DMS79 treated with DMSO at 0.1 percent for 48 hours (cell line): Measurements from ENCODE around the gene PHAF1.
"Not testable (repeated sequence)": the region's sequence is repeated elsewhere in the genome, so short reads cannot be mapped to it uniquely, and the experiment has no call there.

Experiments
- DNase-seq: peaks from one replicate; lab custom pipeline; 2025; lab: John Stamatoyannopoulos, UW

Gene PHAF1

DNA sequence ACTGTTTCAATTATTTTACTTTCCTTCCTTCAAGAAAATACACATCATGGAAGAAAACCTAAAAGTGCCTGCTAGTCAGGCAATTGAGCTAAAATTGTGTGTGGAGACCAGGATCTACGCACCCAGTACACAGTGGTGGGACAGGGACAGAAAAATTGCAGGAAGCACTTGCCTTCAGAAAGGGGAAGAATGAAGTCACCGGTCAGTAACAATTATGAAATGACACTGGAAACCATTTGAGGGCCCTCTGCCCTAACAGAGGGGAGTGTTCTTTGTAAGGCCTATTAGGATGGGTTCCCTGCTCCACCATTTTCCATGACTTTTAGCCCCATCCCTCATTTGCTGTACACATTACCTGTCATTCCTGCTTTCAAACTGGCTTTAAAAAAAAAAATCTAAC lies 4.5 kb upstream of the PHAF1 start:
- DNase-seq = no peak

DNA sequence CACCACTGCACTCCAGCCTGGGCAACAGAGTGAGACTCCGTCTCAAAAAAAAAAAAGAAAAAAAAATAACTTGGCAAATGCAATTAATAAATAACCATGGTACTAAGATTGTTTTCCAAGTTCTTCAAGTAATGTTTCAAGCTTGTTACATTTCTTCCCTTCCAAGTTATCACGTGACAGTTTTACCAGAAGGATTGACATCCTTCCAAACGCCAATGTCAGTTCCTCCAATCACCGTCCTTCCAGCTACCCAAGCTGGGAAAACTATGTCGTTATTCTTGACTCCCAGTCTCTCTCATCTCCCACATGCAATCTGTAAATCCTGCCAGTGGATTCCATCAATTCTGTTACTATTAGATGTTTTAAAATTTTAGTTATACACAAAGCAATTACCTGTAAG lies 3.9 kb upstream of the PHAF1 start:
- no peak for DNase-seq

DNA sequence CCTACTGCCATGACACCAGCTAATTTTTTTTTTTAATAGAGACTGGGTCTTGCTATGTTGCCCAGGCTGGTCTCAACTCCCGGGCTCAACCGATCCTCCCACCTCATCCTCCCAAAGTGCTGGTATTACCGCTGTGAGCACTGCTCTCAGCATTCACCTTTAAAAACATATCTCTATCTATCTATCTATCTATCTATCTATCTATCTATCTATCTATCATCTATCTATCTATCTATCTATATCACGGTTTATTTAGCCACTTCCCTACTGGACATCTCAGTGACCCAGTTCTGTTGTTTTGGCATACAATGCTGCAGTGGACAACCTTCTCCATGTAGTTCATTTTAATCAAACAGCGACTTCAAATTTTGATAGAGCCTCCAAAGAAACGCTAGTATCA lies 1.3 kb upstream of the PHAF1 start:
- no peak for DNase-seq

DNA sequence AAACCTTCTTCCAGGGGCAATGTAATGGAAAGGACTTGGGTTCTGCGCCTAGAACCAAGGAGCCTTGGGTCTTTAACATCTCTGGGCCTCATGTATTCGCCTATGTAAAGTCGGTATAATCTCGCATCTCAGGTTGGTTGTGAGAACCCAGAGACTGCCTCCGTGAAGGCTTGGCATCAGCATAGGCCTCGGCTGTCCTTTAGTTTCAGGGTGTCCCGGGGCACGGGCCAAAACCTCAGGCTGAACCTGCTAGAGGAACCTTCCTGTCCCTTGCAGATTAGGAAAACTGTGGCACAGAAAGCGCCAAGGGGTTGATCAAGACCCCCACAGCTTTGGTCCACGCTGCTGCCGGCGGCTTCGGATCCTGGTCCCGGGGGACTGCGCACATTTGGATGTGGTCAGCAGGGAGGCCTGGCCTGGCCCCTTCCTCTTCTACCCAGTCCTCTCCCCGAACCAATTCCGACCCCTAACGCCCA lies 772 bp upstream of the PHAF1 start:
- no peak for DNase-seq

DNA sequence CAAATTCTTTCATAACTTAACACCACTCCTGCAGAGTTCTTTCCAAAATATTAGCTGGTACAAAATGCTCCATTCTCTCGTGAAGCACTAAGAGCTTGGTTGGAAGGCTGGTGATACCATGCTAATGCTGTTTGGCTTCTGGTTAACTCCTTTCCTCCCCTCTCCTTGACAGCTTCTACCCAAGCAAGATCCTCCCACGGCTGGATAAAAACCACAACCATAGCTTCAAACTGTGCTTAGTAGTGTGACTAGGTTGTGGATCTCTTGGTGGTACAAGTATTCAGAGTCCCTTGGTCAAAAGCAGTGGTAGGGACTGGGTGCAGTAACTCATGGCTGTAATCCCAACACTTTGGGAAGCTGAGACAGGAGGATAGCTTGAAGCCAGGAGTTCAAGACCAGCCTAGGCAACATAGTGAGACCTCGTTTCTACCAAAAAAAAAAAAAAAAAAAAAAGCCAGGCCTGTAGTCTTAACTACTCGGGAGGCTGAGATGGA lies 2.3 kb downstream of the PHAF1 start:
- DNase-seq = no peak

DNA sequence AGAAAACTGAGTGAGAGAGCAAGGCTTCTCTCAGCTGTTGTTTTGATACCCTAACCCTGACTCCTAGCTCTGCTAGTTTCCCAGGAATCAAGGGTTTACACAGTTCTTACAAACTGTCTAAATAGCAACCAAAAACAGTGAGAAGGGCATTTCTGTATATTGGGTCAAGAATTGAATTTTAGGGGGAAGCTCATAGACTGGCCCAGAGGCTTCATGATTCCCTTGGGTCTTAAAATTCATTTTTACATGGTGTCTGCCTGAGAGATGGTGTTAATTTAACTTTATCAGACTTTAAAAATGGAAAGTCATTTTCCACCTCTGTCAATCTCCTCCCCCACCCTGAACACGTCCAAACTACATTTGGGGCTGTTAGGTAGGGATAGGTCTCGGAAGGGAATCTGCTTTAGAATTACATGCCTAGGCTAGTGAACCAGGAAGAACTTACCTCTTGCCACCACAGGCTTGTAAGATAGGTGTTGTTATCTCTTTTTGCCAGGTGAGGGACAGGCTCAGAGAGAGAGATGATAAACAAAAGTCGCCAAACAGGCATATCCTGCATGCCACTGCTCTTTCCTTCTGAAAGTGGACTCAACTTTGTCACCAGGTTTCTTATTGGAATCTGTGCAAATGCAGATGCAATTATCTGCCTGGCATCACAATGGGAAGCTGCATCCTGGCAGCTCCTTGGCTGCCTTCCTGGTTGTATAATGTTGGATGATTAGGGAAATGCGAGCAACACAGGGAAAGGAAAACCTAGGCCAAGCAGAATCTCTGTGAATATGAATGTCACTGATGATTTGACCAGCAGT lies 3.1 kb downstream of the PHAF1 start:
- DNase-seq = no peak

DNA sequence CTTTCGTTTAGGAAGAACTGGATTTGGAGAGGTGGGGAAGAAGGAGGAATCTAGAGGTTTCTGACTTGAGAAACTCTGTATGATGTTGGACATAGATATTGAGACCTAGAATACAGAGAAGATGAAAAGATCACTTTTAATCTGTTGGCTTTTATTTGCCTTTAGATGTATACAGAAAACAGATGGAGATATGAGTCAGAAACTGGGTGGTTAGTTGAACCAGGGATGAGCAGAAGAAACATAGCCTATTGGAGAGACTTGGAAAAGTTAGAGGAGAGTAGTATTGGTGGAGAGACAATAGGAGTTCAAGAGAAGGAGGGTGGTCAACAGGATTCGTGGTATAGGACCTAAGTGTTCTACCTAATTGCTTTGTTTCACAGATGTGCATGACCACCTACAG lies 5.1 kb downstream of the PHAF1 start:
- no peak for DNase-seq

DNA sequence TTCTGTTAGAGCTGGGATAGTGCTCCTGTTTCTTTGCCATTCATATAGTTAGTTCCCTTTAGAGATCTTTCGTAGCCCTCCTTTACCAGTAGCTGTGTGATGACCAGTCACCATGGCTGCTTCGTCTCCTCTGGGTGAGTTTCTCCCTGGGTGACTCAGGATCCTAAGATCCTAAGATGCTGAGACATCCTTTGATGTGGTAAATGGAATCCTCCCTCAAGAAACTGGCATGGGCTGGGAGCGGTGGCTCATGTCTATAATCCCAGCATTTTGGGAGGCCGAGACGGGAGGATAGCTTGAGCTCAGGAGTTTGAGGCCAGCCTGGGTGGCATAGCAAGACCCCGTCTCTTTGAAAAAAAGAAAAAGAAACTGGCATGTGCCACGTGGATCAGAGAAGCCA lies 5.9 kb downstream of the PHAF1 start:
- DNase-seq = no peak

DNA sequence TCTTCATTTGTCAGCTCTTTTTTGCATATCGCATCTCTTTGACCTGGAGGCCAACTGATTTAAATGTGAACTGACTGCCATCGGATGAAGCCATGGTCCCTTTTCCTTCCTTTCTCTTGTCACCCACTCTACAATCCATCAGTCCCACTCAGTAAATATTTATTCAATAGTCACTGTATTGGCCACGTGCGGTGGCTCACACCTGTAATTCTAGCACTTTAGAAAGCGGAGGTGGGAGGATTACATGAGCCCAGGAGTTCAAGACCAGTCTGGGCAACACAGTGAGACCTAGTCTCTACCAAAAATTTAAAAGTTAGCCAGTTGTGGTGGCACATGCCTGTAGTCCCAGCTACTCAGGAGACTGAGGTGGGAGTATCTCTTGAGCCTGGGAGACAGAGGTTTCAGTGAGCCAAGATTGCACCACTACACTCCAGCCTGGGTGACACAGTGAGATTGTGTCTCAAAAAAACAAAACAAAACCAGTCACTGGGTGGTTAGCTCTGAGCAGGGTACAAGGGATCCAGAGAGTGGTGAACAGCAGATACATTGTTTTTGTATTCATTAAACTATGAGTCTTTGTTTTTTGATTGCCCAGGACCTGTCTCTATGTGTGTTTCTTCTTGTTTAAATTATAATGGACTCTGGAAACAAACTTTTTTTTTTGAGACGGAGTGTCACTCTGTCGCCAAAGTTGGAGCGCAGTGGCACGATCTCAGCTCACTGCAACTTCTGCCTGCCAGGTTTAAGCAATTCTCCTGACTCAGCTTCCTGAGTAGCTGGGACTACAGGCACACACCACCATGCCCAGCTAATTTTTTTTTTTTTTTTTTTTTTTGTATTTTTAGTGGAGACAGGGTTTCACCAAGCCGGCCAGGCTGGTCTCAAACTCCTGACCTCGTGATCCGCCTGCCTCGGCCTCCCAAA lies 6.9 kb downstream of the PHAF1 start:
- no peak for DNase-seq

DNA sequence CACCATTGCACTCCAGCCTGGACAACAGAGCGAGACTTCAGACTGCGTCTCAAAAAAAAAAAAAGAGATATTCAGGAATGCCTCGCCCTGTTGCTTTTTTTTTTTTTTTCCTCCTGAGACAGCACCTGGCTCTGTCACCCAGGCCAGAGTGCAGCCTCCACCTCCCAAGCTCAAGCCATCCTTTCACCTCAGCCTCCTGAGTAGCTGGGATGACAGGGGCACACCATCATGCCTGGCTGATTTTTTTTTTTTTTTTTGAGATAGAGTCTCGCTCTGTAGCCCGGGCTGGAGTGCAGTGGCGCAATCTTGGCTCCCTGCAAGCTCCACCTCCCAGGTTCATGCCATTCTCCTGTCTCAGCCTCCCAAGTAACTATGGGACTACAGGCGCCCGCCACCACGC lies 8.0 kb downstream of the PHAF1 start:
- DNase-seq = no peak

DNA sequence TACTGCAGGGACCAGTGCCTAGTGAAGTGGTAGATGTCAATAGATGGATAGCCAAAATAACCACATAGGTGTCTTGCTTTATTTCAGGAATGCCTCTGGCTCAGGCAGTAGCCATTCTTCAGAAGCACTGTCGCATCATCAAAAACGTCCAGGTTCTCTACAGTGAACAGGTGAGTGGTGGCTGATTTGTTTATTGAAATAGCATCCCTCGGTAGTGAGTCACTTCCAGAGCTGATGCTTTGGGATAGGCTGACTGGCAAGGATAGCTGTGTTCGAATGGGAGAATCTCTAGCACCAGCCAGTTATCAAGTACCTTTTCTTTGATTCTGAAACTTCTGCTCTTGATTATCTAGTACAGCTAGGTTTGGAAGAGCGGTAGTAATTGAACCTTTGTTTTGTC lies 10.3 kb downstream of the PHAF1 start:
- DNase-seq = no peak

DNA sequence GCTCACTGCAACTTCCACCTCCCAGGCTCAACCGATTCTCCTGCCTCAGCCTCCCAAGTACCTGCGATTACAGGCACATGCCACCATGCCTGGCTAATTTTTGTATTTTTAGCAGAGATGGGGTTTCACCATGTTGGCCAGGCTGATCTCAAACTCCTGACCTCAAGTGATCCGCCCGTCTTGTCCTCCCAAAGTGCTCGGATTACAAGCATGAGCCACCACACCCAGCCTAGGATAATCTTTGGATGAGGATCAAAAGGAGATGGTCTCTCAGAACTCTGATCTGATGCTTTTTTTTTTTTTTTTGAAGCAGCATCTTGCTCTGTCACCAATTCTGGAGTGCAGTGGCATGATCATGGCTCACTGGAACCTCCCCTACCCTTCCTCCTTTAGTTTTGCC lies 13.1 kb downstream of the PHAF1 start:
- not testable (repeated sequence) for DNase-seq

DNA sequence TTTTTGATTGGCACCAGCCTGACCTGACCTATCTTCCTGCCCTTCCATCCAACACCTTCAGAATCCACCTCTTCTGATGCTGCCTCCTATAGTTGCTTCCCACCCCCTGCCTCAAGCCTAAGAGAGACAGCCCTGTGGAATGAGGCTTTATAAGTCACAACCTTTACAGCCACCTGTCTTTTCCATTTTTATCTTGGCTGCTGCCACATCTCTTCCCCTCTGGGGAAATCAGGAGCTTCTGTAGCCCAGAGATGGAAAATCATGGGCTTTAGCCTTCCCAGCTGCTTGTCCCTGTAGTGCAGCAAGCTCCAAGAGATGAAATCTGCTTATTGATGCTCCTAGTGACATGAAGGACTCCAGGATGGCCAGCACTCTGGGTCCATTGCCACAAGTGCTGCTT lies 18.7 kb downstream of the PHAF1 start:
- DNase-seq = no peak

DNA sequence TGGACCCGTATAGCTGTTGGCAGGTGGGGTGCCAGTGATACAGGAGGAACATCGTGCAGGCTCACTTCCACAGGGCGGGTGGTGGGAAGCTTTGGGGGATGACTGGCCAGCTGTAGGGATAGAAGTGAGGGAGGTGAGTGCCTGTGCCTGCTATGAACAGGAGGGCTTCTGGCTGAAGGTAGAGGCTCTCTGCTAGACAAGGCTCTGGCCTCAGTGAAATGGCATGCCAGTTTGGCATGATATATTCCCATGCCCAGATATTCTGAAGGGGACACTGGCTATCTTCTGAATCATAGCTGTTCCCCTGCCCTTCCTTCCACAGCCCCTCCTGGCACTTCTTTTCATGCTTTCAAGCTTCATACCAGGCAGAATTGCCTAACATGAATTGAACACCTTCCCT lies 19.1 kb downstream of the PHAF1 start:
- no peak for DNase-seq

DNA sequence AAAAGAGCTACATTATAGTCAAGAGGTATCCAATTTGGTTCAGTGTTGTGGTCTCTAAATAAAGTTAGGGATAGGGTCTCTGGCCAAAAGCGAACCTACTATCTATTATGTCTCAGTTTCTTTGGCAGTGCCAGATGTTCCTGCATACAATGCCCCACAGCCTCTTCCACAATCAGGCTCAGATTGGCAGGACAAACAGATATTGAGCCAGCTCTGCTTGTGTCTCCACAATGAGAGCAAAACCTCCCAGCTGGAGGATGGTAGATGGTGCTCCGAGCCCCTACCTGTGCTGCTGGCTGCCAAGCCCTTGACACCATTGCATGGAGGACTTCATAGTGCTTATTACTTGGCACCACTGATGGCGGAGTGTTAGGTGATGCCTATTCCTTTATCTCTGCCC lies 19.7 kb downstream of the PHAF1 start:
- DNase-seq = no peak

DNA sequence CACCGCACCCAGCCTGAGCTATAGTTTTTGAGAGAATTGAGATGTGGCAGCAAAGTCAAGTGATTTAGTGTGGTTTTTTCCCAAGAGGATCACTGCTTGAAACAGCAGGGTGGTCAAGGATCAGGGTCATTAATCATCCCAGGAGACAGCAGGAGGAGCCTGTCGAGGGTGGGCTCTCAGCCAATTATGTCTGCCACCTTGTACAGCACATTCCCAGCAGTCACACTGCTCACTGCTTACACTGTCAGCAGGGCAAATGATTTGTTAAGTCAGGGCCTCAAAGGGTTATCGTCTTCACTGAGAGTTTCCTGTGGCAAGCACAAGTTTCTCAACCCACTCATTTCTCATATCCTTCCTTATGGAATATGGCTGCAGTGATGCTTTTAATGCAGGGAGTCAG lies 27.9 kb downstream of the PHAF1 start:
- no peak for DNase-seq

DNA sequence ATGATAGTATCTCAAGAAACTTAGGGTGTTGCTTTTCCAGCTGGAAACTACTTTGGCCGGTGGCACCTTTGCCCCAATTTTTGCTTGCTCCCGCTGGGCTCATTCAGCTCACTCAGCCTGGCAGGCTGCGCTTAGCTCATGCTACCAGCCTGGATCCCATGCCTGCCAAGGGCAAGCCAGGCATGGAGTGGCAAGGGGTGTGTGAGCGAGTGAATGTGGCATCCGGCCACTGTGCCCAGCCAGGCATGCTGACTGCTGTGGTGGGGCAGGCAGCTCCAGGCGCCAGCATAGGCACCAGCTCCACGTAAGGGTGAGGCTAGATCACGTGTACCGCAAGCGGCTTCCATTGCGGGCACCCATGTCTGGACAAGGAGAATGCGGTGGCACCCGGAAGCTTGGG lies 31.6 kb downstream of the PHAF1 start:
- DNase-seq = no peak

DNA sequence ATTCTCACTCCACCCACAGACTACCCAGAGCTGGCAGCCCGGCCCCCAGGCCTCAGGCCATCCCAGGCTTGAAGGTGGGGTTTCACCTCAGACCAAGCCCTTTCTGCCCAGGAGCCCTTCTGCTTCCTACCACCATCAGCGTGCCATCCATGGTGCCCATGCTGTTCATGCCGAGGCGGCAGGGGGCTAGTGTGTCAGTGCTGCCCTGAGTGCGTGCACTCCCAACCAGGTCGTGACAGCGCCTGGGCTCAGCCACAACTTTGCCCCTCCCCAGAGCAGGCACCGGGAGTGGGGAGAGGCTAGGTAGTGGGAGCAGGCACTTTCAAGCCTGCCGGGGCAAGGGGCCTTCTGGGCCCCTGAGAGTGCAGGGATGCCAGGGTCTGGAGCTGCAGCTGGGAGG lies 32.6 kb downstream of the PHAF1 start:
- DNase-seq = no peak

DNA sequence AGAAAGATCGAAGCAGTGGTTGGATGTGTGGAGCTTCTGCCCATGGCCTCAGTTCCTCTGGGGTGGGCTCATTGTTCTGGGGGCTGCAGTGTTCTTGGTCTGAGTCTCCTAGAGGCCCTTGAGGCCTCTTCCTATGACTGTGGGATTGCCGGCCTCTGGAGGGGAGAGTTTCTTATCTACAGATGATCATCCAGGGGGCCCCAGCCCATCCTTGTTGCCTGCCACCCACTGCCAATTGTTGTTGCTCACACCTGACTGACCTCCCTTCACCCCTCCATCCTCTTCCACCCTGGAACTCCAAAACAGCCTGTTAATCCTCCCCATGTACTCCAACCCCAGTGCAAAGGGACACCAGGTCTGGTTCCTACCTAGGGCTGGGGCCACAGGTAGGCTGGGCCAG lies 35.2 kb downstream of the PHAF1 start:
- DNase-seq = no peak

DNA sequence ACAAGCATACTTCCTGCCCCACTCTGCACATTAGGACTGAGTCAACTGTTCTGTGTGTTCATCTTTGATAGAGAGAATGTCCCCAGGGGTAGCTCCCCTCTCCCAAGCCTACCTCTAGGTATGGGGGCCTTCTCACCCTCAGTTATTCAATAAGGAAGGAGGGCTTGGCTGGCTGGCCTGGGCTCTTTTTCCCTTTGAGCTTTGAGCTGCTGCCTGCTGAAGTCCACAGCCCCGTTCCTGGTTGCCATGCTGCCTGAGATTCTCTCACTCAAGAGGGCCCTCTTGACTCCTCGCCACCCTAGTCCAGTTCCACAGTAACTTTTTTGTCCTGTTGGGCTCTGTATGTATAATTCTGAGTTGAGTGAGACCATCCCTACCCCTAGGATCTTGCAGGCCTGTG lies 36.0 kb downstream of the PHAF1 start:
- DNase-seq = no peak

DNA sequence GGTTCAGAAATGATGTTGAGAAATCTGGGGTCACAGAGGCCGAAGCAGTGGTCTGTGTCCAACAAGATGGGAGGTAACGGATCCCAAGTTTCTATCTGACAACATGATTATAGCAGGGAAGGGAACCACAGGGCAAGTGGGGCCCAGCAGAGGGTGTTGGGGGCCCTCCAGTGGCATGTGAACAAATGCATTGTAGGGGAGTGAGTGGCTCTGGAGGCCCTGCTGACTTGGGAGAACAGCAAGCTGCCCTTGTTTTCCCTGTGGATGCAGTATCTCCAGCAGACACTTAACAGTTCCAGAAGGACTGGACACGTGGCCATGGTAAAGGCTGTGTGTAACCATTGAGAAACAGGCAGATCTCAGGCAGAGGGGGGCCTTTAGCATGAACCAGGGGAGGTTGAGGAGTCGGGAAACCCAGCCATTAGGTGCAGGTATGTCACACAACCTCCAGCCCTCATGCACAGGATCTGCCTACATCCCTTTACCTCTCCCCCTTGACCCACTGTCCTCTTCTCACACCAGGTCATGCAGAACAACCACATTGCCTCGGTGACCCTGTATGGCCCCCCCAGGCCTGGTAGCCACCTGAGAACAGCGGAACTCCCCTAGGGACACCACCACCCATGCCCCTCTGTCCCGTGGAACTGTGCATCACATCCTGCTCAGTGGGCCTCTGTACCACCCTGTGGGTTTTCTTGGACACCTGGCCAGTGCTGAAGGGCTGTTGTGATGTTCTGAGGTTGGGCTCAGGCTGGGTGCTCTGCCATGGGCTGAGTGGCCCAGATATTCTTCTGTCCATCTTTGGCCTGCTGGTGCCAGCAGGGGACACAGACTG lies 37.0 kb downstream of the PHAF1 start:
- DNase-seq = no peak
